ENCODE data around the gene FKBP1A. TPM values are rescaled to one million over a fixed set of nuclear protein-coding genes. Genes with fewer than 3 reads are reported as not detected.

Gene FKBP1A
- total RNA-seq, 1 donor from 2014 or later = 293 TPM

GRCh38 chr20:1386323-1386722 is 6.5 kb downstream of the FKBP1A start:
- DNase-seq (ENCODE audit: low read depth, low spot score) = no peak

- no peak for DNase-seq (ENCODE audit: low read depth, low spot score)
These were observed 9.0 kb downstream of the FKBP1A start for GRCh38 chr20:1383623-1384404.

- no peak for DNase-seq (ENCODE audit: low read depth, low spot score)
These were observed 10.2 kb downstream of the FKBP1A start for GRCh38 chr20:1382670-1383069.

GRCh38 chr20:1381753-1382591 is 10.9 kb downstream of the FKBP1A start:
- DNase-seq (ENCODE audit: low read depth, low spot score) = no peak

GRCh38 chr20:1378735-1379125 is 14.1 kb downstream of the FKBP1A start:
- no peak for DNase-seq (ENCODE audit: low read depth, low spot score)

GRCh38 chr20:1377984-1378734 is 14.7 kb downstream of the FKBP1A start:
- DNase-seq (ENCODE audit: low read depth, low spot score) = no peak

- DNase-seq (ENCODE audit: low read depth, low spot score) = no peak
These were observed 15.4 kb downstream of the FKBP1A start for GRCh38 chr20:1377341-1377871.

- DNase-seq (ENCODE audit: low read depth, low spot score) = no peak
These were observed 16.2 kb downstream of the FKBP1A start for GRCh38 chr20:1376408-1377270.

- DNase-seq (ENCODE audit: low read depth, low spot score) = no peak
These were observed 16.8 kb downstream of the FKBP1A start for GRCh38 chr20:1376007-1376406.

GRCh38 chr20:1375515-1375914 is 17.3 kb downstream of the FKBP1A start:
- DNase-seq (ENCODE audit: low read depth, low spot score) = no peak

GRCh38 chr20:1374246-1374645 is 18.6 kb downstream of the FKBP1A start:
- no peak for DNase-seq (ENCODE audit: low read depth, low spot score)

GRCh38 chr20:1373614-1374013 is 19.2 kb downstream of the FKBP1A start:
- no peak for DNase-seq (ENCODE audit: low read depth, low spot score)

GRCh38 chr20:1373036-1373435 is 19.8 kb downstream of the FKBP1A start:
- DNase-seq (ENCODE audit: low read depth, low spot score) = no peak

- DNase-seq (ENCODE audit: low read depth, low spot score) = no peak
These were observed 20.9 kb downstream of the FKBP1A start for GRCh38 chr20:1371830-1372539.

- DNase-seq (ENCODE audit: low read depth, low spot score) = no peak
These were observed 21.6 kb downstream of the FKBP1A start for GRCh38 chr20:1371202-1371782.

GRCh38 chr20:1370548-1371110 is 22.2 kb downstream of the FKBP1A start:
- DNase-seq (ENCODE audit: low read depth, low spot score) = no peak

GRCh38 chr20:1369970-1370369 is 22.9 kb downstream of the FKBP1A start:
- no peak for DNase-seq (ENCODE audit: low read depth, low spot score)

- DNase-seq (ENCODE audit: low read depth, low spot score) = no peak
These were observed 24.2 kb downstream of the FKBP1A start for GRCh38 chr20:1368448-1369199.

- DNase-seq (ENCODE audit: low read depth, low spot score) = no peak
These were observed 25.4 kb downstream of the FKBP1A start for GRCh38 chr20:1367479-1367878.

Measured in pulmonary artery endothelial cell (primary cell).